HL-60/S4 treated with retinoic acid at 250 ng/mL for 4 days and 3 days (cell line): ENCODE data around the gene HES5.
"Not testable (repeated sequence)": the region's sequence is repeated elsewhere in the genome, so short reads cannot be mapped to it uniquely, and the experiment has no call there.

Experiments
- in situ Hi-C: fragments of 300-500 bp; cut with MboI; formaldehyde crosslinking; loops from 2 replicates; pipeline ENCODE4 v1.7.0; 2022; ENCODE audit warnings: low sequenced_read_pairs

The HES5 gene

DNA sequence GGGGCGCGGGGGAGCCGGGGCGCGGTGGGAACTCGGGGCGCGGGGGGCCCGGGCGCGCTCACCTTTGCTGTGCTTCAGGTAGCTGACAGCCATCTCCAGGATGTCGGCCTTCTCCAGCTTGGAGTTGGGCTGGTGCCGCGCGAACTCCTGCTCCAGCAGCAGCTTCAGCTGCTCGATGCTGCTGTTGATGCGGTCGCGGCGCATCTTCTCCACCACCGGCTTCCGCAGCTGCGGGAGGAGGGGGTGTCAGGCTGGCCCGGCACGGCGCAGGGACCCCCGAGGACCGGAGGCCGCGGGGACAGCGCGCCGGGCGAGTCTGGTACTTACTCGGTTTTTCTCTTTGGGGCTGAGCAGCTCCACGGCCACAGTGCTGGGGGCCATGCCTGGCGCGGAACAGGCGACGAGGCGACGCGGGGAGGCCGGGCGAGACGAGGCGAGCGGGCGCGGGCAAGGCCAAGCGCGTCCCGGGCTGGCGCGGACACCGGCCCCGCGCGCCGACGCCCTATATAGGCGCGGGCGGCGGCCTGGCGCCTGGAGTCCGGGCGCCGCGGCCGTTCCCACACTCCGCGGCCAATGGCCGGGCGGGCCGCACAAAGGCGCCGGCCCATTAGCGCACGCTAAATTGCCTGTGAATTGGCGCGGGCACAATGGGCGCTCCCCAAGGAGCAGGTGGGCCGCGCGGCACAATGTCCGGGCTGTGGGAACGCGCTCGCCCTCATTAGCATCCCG lies at the start of gene HES5:
HES5 (minus strand) TSS at position 480 of the 729 bp plus-strand sequence; CDS start at position 381, 99 bp downstream.
- in situ Hi-C loops: no loop called here

DNA sequence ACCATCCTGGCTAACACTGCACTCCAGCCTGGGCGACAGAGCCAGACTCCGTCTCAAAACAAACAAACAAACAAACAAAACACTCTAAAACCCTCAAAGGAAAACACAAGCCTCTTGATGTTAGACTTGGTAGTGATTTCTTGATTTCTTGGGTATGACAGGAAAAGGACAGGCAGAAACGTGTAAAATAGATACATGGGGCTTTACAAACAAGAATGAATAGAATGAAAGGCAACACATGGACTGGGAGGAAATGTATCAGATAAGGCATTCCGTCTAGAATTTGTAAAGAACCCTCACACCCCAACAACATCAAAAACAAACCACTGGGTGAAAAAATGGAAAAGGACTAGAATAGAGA lies 48.7 kb upstream of the HES5 start:
- in situ Hi-C loops: loop anchor here (25.0 kb wide), 1 partner anchor 391 kb away; the partner anchor contains the start of gene FAAP20

DNA sequence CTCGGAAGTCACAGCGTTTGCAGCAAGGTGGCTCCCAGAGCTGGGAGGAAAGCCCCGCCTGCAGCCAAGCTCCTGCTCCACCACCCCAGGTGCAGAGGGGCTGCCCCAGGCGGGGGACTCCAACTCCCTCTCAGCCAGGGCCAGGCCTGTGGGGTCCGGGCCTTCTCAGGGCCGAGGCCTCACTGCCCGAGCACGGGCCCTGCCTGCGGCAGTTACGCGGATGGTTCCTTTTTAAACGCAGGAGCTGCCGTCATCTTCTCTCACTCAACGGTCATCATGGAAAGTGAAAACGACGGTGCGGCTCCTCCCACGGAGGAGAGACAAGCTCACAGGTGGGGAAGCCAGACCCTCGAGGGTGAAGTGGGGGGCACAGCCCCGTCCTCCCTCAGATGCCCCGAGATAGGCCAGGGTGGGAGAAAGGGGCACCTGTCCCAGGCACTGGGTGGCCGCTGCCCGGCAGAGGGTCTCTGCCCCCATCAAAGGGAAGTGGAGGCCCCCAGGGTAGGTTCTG lies 47.6 kb upstream of the HES5 start:
- in situ Hi-C loops: loop anchor here (25.0 kb wide), 1 partner anchor 390 kb away; the partner anchor contains the start of gene FAAP20

DNA sequence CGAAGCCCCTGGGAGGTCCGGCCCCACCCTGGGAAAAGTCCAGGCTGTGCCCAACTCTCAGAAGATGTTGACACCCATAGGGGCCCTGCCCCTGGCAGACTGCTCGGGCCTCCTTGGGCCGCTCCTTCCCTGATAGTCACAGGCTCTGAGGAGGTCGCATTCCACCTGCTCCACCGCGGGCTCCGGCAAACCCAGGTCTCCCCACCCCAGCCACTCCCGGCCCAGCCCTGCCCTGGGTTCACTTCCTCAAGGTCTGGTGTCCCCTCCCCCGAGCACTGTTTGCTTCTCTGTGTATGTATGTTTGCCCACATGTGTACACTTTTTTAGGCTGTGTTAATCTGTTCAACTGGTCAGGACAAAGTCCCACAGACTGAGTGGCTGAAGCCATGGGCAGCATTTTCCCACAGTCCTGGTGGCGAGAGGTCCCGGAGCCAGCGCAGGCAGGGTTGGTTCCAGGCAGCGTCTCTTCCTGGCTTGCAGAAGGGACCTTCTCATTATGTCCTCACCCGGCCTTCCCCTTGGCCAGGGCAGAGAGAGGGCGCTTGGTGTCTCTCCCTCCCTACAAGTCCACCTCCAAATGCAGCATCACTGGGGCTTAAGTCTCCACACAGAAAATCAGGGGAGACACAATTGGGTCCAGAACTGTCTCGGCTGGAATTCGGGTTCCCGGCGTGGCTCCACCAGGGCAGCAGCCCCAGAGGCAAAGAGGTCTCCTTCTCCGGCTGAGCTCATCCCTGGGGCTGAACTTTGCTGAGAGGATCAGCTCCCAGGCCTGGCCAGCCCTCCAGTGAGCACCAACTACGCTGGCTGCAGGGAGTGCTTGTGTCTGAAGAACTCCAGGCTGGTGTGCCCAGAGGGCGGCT lies 46.0 kb upstream of the HES5 start:
- in situ Hi-C loops: loop anchor here (25.0 kb wide), 1 partner anchor 389 kb away; the partner anchor contains the start of gene FAAP20

- in situ Hi-C loops: no loop called here
Measured at GRCh38 chr1:2574350-2574749, 44.3 kb upstream of the HES5 start.

DNA sequence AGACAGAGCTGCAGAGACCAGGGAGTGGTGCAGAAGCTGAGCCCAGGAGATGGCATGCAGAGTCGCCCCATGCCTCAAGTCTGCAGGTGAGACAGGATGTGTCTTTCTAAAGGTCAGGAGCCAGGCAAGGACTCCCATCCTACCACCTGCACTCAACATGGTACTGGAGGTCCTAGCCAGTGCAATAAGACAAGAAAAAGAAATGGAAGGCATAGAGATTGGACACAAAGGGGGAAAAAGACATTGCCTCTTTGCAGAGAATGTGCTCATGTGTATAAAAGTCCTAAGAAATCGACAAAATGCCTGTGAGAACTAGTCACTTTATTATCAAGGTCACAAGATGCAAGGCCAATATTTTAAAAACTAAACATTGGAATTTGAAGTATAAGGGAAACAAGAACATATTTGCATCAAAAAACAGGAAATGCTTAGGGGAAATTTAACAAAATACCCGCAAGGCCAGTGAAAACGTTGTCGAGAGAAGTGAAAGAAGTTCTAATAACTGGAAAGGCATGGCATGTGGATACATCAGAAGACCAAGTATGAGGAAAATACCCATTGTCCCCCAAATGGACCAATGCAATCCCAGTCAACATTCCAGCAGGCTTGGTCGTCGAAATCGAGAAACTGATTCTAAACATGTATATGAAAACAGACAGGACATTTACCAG lies 43.3 kb upstream of the HES5 start:
- in situ Hi-C loops: no loop called here

DNA sequence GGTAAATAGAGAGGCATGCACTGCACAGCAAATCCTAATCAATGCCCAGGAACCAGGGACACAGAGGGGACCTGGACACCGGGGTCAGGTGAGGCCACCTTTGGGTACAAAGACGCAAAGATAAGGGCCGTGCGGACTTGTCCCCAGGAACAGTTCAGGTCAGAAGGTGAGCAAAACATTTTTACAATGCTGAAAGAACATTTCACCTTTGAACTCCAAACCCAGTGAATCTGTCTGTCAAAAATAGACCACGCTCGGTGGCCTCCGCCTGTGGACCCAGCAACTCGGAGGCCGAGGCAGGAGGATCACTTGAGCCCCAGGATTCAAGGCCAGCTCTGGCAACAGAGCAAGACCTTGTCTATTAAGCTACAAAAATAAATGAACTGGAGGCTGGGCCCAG lies 41.3 kb upstream of the HES5 start:
- in situ Hi-C loops: no loop called here

DNA sequence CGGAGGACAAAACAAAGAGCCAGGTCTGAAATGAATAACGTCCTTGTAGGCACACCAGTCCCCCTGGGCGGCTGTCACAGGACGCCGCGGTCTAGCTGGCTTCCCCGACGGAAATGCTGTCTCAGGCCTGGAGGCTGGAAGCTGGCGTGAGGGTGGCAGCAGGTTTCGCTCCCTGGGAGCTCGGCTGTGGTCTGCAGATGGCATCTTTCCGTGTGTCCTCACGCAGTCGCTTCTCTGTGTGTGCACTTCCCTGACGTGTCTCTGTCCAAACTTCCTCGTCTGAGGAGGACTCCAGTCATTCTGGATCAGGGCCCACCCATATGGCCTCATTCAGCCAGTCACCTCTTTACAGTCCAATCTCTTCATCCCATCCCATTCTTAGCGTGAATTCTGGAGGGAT lies 40.3 kb upstream of the HES5 start:
- in situ Hi-C loops: no loop called here

GRCh38 chr1:2569703-2570102 lies 39.6 kb upstream of the HES5 start:
- in situ Hi-C loops: not testable (repeated sequence)

- in situ Hi-C loops: no loop called here
Measured at GRCh38 chr1:2569060-2569459, 39.0 kb upstream of the HES5 start.

GRCh38 chr1:2568187-2568816 lies 38.2 kb upstream of the HES5 start:
- in situ Hi-C loops: not testable (repeated sequence)

- in situ Hi-C loops: no loop called here
Measured at GRCh38 chr1:2567083-2567679, 37.1 kb upstream of the HES5 start.

- in situ Hi-C loops: no loop called here
Measured at GRCh38 chr1:2566101-2567045, 36.3 kb upstream of the HES5 start.

GRCh38 chr1:2564815-2565374 lies 34.8 kb upstream of the HES5 start:
- in situ Hi-C loops: no loop called here

DNA sequence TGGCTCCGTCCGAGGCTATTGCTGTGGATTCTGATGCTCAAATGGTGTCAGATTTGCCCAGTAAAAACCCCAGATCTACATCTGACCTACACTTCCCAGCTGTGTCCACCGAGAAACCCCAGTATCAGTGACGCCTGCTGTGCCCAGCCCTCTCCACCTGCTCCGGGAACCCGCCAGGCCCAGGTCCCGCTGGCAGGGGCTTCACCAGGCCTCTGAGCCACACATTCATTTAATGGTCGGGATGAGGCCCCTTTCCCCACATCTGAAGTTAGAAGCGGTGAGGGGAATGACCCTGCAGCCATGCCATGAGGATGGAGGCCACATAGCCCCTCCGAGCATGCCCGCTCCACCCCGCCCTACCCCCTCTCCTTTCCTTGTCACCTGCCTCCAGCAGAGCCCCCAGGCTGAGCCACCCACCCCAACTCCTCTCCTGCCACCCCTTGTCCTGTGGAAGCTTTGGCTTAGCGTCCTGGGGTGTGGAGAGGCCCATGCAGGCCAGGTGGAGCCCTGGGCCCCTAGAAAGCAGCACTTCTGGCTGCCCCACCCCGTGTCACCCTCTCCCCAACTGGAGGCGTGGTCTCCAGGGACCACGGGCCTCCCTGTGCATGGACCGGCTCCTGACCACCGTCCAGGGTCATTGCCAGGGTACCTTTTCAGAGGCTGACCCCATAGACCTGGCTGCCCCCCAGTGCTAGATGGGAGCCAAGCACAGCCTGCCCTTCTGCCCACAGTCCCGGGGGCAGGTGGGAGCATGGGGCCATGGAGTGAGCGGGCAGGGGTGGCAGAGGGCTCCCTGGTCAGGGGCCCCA lies 34.1 kb upstream of the HES5 start:
- in situ Hi-C loops: no loop called here

GRCh38 chr1:2563205-2563604 lies 33.1 kb upstream of the HES5 start:
- in situ Hi-C loops: no loop called here

GRCh38 chr1:2561898-2562895 lies 32.1 kb upstream of the HES5 start:
- in situ Hi-C loops: no loop called here
